Measurements from ENCODE around the gene ACE2.

The ACE2 gene

DNA sequence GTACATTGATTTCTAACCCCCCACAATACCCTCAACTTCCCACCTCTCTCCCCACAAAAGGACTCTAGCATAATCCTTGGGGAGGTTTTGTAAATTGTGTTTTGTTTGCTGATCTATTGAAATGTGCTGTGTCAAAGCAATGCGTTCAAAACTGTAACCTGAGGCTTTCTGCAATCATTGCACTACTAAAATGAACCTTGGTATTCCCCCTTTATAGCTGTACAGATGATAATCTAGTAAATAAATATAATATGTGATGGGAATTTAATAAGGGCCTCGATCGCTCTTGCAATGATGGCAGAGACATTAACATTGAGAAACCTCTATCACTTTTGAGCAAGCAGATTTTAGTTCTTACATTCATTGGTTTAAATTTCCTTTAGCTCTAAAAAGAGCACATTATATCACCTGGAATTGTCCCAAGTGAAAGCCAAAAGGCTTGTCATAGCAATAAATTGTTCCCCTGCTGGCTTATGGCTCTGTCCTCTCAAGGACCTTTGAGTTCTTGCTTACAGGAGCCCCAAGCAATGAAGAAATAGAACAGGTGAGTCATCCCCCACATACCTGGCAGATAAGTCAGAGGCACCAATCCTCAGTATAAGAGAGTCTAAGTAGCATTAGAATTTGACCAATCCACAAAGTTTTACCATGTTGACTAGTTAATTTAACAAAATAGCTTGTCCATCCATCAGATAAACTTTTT is 18.4 kb upstream of the ACE2 start:
- TF ChIP-seq, protein P1, sequence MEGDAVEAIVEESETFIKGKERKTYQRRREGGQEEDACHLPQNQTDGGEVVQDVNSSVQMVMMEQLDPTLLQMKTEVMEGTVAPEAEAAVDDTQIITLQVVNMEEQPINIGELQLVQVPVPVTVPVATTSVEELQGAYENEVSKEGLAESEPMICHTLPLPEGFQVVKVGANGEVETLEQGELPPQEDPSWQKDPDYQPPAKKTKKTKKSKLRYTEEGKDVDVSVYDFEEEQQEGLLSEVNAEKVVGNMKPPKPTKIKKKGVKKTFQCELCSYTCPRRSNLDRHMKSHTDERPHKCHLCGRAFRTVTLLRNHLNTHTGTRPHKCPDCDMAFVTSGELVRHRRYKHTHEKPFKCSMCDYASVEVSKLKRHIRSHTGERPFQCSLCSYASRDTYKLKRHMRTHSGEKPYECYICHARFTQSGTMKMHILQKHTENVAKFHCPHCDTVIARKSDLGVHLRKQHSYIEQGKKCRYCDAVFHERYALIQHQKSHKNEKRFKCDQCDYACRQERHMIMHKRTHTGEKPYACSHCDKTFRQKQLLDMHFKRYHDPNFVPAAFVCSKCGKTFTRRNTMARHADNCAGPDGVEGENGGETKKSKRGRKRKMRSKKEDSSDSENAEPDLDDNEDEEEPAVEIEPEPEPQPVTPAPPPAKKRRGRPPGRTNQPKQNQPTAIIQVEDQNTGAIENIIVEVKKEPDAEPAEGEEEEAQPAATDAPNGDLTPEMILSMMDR (IDR thresholded peaks at IDR 0.05), result no peak

DNA sequence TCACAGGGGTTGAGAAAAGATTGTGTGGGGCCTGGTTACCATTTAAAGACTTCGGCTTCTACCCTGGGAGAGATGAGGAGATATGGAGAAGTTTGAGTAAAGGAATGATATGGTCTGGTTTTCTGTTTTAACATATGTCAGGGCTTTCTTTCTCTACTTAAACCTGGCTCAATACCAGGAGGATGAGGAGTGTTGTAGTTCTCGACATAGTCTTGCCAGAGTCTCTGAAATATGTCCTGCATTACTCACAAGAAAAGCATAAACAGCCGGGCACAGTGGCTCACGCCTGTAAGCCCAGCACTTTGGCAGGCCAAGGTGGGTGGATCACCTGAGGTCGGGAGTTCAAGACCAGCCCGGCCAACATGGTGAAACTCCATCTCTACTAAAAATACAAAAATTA is 16.4 kb upstream of the ACE2 start:
- TF ChIP-seq, protein P1 (IDR thresholded peaks at IDR 0.05), result no peak

DNA sequence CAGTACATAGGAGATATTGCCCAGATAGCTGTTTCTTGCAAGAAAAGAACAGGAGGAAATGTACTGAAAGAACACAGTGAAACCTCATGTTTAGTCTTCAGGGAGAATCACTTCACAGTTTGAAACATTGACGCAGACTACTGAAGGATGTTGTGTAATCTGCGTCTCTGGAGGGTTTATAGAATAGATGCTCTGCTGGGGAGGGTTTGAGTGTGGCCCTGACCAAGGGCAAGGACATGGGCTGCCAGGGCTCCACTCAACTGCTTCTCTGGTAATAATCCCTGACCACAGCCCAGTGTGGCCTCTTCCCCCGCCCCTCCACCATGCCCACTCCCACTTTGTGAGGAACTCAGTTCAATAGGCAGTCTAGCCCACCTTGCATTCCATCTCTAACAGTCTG is 15.8 kb upstream of the ACE2 start:
- TF ChIP-seq, protein P1 (IDR thresholded peaks at IDR 0.05), result no peak

DNA sequence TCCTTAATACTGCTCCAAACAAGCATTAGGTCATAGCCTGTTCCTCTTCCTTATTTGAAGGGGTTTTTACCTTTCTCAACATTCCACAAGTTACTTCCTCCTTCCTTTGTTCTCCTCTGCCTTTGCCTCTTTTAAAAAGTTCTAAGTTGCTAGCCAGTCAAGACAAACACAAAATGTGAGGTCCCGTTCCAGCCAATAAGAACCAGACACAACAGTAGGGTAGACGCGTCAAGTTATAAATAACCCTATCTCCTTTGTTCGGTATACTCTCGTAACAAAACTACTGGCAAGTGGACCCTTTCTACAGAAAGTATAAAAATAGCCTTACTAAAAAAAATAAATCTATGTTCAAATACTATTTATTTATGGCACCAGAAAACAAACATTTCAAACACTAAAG is 6.3 kb upstream of the ACE2 start:
- TF ChIP-seq, protein P1 (IDR thresholded peaks at IDR 0.05), result no peak

DNA sequence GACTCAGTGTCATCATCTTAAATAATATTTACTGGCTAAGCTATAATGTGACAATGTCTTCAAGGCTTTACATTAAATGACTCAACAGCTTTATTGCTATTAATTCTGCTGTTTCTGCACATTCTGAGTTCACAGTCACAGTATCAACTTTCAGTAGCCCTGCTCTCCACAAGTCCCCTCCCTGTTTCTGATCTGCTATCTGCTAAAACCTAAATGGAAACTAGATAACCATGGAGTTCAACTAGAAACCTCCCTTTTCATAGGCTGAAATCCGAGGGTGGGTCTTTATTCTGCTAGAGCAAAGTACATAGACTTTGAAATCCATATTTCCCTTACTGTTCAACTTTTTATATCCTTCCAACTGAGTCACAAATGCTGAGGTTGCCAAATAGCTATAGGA is 5.4 kb upstream of the ACE2 start:
- TF ChIP-seq, protein P1 (IDR thresholded peaks at IDR 0.05), result no peak

DNA sequence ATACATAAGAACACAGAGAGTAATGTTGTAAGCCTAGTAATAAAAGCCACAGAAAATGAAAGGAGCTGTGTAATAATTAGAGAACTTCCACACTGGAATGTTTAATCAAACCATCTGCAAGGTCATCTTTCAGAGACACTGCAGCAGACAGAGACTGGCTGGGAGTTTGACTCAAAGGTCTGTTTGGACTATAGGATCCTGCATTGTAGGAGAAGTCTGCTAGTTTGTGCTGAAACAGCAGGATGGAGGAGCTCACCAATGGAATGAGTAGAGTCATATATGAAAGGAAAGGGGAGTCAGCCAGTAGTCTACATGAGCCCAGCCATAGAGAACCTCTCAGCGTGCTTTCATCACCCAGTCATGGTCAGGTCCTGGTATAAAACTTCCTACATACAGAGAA is 4.5 kb upstream of the ACE2 start:
- TF ChIP-seq, protein P1 (IDR thresholded peaks at IDR 0.05), result no peak

DNA sequence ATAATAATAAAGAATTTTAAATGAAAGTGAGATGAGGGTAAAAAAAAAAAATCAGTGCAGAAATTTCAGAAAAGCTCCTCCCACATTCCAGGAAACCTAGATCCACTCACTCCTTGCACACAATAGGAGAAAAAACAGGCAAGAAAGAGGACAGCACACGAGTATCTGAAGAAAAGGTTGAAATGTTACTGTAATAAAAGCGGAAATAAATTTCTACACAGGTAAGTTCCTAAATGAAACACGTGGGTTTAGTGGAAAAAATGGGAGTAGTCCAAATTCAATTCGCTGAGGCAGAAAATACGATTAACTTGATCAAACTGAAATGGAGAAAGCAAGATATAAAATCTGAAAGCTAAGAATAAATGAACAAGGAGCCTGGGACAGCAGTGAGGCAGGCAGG is 2.0 kb upstream of the ACE2 start:
- TF ChIP-seq, protein P1 (IDR thresholded peaks at IDR 0.05), result no peak

DNA sequence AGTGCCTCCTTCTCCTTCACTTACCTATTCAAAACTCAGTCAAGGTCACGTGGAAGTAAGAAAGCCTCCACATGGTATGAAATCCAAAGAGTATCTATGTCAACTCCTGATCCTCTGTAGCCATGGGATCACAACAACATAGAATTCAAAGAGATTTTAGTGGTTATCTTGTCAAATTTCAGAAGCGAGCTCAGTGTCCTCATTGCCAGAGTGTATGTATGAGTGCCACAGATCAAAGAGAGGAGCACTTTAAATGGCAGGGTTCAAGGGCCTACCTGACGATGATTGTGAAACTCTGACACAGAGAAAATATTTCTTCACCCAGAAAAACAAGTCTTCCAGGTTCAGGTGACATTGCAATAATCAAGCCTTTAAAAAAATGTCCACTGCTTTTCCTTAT is 1.2 kb upstream of the ACE2 start:
- TF ChIP-seq, protein P1 (IDR thresholded peaks at IDR 0.05), result no peak
